Left ventricle myocardium superior (tissue), 1 donor: Measurements from ENCODE around the gene LHFPL4. TPM values are rescaled to one million over a fixed set of nuclear protein-coding genes. Genes with fewer than 3 reads are reported as not detected.
"Not testable (repeated sequence)": the region's sequence is repeated elsewhere in the genome, so short reads cannot be mapped to it uniquely, and the experiment has no call there.

Experiments
- ATAC-seq: fragments of 200-7000 bp; cut with Tn5 transposase; one replicate; pipeline ENCODE4 v1.9.1; 2020; ENCODE audit warnings: mild to moderate bottlenecking, moderate library complexity
- DNase-seq: peaks from one replicate; pipeline ENCODE4 v3.0.0-alpha.2; 2020
- intact Hi-C: fragments of 100-400 bp; cut with micrococcal nuclease; formaldehyde crosslinking; loops from one replicate; pipeline ENCODE4 v1.11.0; 2022
- total RNA-seq: library from RNA; stranded (reverse); fragmentation: NEBNext Ultra II Directional; extraction: Animal tissue kit (Norgen Biotek cat#: 25700); gene quantifications from one replicate; pipeline ENCODE4 v1.2.1, GENCODE V29; 2021
- donor health status: DM: no; HTN: yes; CAD: no; lungs with severe emphysema.

Gene LHFPL4
- total RNA-seq, 1 donor from 2014 or later: not detected

DNA sequence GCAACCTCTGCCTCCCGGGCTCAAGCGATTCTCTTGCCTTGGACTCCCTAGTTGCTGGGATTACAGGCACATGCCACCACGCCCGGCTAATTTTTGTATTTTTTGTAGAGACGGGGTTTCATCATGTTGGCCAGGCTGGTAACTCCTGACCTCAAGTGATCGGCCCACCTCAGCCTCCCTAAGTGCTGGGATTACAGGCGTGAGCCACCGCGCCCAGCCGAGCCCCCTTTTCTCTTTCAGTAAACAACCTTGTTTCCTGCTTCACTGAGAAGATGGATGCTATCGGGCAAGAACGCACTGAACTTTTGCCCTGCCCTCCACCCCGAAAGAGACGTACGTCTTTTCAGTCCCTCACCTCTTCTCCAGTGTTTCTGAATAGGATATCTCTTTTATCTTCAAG, 59.6 kb downstream of the LHFPL4 start:
- intact Hi-C loops, ATAC-seq, DNase-seq: not testable (repeated sequence)

GRCh38 chr3:9491506-9491905, 62.1 kb downstream of the LHFPL4 start:
- ATAC-seq: no peak
- intact Hi-C loops: no loop called here
- no peak for DNase-seq

GRCh38 chr3:9485248-9485647, 68.4 kb downstream of the LHFPL4 start:
- intact Hi-C loops: no loop called here
- no peak for ATAC-seq
- DNase-seq: no peak

GRCh38 chr3:9480265-9480664, 73.4 kb downstream of the LHFPL4 start:
- intact Hi-C loops: no loop called here
- no peak for DNase-seq

DNA sequence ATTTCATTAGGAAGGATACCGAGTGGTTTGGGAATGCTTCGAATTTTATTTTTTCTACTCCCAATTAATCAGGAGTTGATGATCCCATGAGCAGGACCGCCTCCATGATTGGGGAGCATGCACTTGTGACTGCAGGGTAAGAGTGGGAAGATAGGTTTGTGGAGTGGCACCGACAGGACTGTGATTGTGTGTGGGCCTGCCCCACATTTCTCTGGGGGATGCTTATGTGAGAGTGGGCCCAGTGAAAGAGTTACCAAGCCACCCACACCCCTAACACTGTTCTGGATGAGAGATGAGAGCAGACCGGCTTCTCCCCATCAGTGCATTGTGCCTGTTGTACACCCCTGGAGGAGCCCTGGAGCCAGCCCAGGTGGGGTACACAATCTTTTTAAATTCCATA, 76.7 kb downstream of the LHFPL4 start:
- intact Hi-C loops: no loop called here
- DNase-seq (no peak), ATAC-seq (no peak)

More at GRCh38 chr3:9480265-9480664, 73.4 kb downstream of the LHFPL4 start:
- no peak for ATAC-seq

GRCh38 chr3:9474482-9474881, 79.1 kb downstream of the LHFPL4 start:
- intact Hi-C loops: no loop called here
- no peak for ATAC-seq
- DNase-seq: no peak

DNA sequence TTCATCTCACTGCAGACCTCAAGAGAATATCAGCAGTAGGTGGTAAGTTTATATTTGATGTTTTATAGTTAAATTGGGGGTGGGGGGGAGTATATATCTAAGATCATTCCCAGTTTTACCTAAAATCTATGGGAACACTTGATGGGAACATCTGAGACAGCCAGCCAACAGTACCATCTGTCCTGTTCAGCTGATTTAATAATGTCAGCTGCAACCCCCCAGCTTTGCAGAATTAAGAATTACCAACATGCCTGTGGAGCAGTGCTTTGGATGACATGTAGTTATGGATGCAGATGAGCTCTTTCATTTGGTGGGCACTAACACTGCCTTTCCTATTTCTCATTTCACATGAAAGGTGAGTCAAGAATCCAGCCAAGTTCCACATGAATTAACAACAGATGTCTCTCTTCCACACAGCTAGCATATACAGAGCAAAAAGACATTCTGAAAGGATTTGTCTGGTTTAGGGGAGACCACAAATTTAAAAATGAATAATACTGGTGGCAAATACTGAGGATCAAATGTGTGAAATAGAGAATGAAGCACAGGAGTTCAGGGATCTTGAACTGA, 80.0 kb downstream of the LHFPL4 start:
- ATAC-seq (no peak), DNase-seq (no peak)
- intact Hi-C loops: no loop called here

GRCh38 chr3:9469986-9470385, 83.6 kb downstream of the LHFPL4 start:
- DNase-seq (no peak), ATAC-seq (no peak)
- intact Hi-C loops: loop anchor here (10.0 kb wide), 1 partner anchor 85 kb away; no protein-coding TSS in a partner anchor

GRCh38 chr3:9468460-9468859, 85.2 kb downstream of the LHFPL4 start:
- ATAC-seq: no peak
- no peak for DNase-seq
- intact Hi-C loops: loop anchor here (10.0 kb wide), 1 partner anchor 84 kb away; no protein-coding TSS in a partner anchor

GRCh38 chr3:9467451-9467850, 86.2 kb downstream of the LHFPL4 start:
- no peak for ATAC-seq
- intact Hi-C loops: loop anchor here (10.0 kb wide), 1 partner anchor 83 kb away; no protein-coding TSS in a partner anchor
- no peak for DNase-seq

DNA sequence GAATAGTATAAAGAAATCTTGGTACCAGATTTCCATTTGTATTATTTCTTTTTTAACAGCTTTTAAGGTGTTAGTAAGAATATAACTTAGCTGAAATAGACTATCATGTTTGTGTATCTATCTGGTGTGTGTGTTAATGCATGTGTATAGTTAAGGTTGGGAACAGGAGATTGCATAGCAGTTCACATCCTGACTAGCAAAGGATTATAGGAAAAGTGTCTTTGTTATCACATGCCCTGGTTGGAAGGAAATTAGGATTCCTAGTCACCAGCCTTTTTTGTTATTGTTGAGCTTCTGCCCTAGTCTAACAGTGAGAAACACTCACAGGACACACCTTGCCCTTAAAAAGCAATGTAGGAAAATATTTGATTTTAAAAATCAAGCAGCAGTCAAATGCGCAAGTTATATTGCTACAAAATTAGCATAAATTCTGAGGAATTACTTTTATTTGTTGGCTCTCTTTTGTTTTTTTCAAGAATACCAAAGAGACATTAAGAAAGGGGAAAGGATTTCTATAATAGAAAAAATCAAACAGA, 98.0 kb downstream of the LHFPL4 start:
- no peak for ATAC-seq
- intact Hi-C loops: no loop called here
- DNase-seq: no peak

DNA sequence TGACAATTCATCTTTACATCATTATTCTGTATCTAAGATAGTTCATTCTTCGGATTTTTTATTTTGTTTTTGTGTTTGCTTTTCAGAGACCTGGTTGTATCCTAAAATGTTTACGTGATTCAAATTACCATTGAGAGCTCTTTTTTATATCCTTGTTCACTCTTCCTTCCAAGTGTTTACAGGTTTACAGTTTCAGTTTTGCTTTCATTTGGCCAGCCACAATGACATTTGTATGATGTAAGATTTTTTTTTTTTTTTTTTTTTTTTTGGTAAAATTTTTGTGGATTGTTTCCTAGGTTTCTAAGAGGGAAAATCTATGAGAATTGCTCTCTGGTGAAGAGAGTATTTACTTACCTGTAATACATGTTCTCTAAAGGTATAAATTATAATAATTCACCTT, 101.2 kb downstream of the LHFPL4 start:
- ATAC-seq: no peak
- no peak for DNase-seq
- intact Hi-C loops: no loop called here

DNA sequence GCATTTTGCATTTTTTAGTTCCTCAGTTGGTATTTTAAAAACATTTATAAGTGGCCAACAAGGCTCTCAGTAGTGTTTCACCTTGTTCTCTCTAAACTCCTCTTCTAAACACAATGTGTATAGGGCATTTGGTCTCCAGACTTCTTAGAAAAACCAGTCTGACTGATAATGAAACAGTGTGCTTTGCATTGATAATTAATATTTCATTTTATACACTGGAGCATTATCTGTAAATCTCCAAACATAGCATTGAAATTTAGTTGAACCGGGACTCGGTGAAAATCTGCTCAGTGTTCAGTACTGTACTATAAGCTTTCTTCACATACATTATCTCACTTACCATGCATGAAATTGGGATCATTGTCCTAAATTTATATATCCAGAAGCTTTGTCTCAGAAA, 102.6 kb downstream of the LHFPL4 start:
- ATAC-seq (no peak), DNase-seq (no peak)
- intact Hi-C loops: no loop called here

DNA sequence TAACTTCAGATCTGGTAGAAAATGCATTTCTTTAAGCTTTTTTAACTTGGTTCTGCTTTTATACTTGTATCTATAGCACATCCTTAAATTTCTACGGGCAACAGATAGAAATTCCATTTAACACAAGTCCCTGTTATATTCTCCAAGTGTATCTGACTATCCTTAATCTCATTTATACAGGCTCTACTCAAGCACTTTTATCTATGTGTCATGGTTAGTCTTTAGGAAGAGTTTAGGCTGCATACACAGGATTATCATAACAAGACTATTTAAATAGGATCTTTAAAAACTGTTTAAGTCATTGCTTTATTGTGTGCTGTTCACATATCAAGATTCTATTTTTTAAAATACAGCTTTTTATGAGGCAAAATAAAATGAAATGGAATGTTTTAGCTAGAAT, 103.5 kb downstream of the LHFPL4 start:
- intact Hi-C loops: no loop called here
- no peak for DNase-seq
- no peak for ATAC-seq

- DNase-seq (no peak), ATAC-seq (no peak)
- intact Hi-C loops: no loop called here
Measured at GRCh38 chr3:9448643-9449042, 105.0 kb downstream of the LHFPL4 start.

Other genes with a start within 250 kb of the LHFPL4 start
- gene THUMPD3, start 190.8 kb downstream of the LHFPL4 start, total RNA-seq: 58.6 TPM
- 60.2 TPM for gene SETD5, start 156.2 kb downstream of the LHFPL4 start, total RNA-seq
- gene MTMR14, start 95.7 kb upstream of the LHFPL4 start, total RNA-seq: 45.3 TPM
- not detected for gene CPNE9, start 150.0 kb upstream of the LHFPL4 start, total RNA-seq
- 9.9 TPM for gene BRPF1, start 177.9 kb upstream of the LHFPL4 start, total RNA-seq
- 8.8 TPM for gene OGG1, start 196.1 kb upstream of the LHFPL4 start, total RNA-seq
- gene CAMK1, start 216.1 kb upstream of the LHFPL4 start, total RNA-seq: 11.7 TPM
- gene TADA3, start 238.7 kb upstream of the LHFPL4 start, total RNA-seq: 45.9 TPM
- gene ARPC4, start 239.3 kb upstream of the LHFPL4 start, total RNA-seq: 55.3 TPM